Measurements from ENCODE around the gene KLRF1. TPM values are rescaled to one million over a fixed set of nuclear protein-coding genes. Genes with fewer than 3 reads are reported as not detected.

KLRF1 gene
- total RNA-seq, 2 experiments from 2014 or later = 0.42 TPM; not detected in 1

DNA sequence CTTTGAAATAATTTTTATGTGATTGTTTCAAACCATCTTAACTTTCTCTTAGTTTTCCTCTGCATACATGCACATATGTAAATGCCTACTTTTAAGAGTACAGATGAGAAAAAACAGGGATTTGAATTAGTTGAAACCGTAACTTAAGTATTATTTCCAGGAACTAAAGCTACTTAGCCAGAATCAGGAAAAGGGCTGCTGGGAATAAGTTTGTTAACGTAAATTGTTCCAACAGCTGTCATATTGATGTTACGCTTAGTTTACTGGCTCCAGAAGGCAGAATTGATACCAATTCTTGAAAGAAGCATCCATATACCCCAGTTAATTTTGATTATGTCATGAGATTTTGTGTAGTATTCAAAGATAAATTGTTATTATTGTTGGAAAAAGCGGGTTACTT, 17.9 kb upstream of the KLRF1 start:
- no peaks in the 10 kb centered on the region for H3K36me3 Mint-ChIP-seq (ENCODE audit: low read depth)
- DNase-seq = no peak

GRCh38 chr12:9809866-9810265, 17.4 kb upstream of the KLRF1 start:
- Mint-ChIP-seq H3K9me3 (ENCODE audit: insufficient read depth) (no peaks in the 10 kb centered on the region), H3K4me1 (ENCODE audit: low read depth) (peaks cover 36% of the 10 kb centered on the region), H3K36me3 (ENCODE audit: low read depth) (no peaks in the 10 kb centered on the region), H3K27me3 (ENCODE audit: low read depth) (peaks cover 2% of the 10 kb centered on the region), H3K27ac (no peak overlapping the region), H3K4me3 (no peak overlapping the region)
- ATAC-seq (no peak), DNase-seq (no peak)
- ChIA-PET CTCF (interaction anchor here (1.2 to 9.7 kb wide), 3 partner anchors 11 to 62 kb away, joined by 4 to 95 read pairs (median 42); no protein-coding TSS in a partner anchor), POLR2A (no interaction called here)

More for the DNA sequence above, 17.9 kb upstream of the KLRF1 start:
- CTCF ChIA-PET = interaction anchor here (1.0 to 9.7 kb wide), 5 partner anchors 11 to 102 kb away, joined by 3 to 95 read pairs (median 4); no protein-coding TSS in a partner anchor
- ATAC-seq = no peak
- Mint-ChIP-seq H3K4me1 (ENCODE audit: low read depth) (peaks cover 35% of the 10 kb centered on the region), H3K4me3 (no peak overlapping the region), H3K27me3 (ENCODE audit: low read depth) (peaks cover 2% of the 10 kb centered on the region), H3K9me3 (ENCODE audit: insufficient read depth) (no peaks in the 10 kb centered on the region), H3K27ac (no peak overlapping the region)
- POLR2A ChIA-PET = interaction anchor here (1.2 kb wide), 1 partner anchor 49 kb away, joined by 4 read pairs; the partner anchor contains the start of gene CD69

DNA sequence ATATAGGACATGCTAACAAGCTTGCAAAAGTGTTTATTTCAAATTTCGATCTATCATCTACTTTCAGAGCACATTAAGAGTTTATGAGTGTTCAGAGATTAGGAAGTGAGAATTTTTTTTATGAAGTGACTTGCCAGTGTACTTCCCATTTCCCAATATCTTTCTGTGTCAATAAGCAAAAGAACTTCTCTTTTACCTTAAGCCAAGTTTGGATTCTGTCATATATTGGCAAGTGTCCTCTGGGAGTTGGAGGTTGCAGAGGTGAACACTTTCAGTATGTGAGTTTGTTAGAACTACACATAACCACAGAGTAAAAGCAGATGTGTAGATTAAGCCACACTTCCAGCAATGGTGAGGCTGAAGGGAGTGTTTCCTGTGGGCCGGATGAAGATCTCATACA, 16.6 kb upstream of the KLRF1 start:
- POLR2A ChIA-PET = no interaction called here

GRCh38 chr12:9811621-9812020, 15.7 kb upstream of the KLRF1 start:
- Mint-ChIP-seq H3K36me3 (ENCODE audit: low read depth) (no peaks in the 10 kb centered on the region), H3K4me1 (ENCODE audit: low read depth) (peaks cover 36% of the 10 kb centered on the region), H3K27ac (no peak overlapping the region), H3K9me3 (ENCODE audit: insufficient read depth) (no peaks in the 10 kb centered on the region), H3K27me3 (ENCODE audit: low read depth) (peaks cover 2% of the 10 kb centered on the region), H3K4me3 (no peak overlapping the region)
- no peak for ATAC-seq
- ChIA-PET CTCF (interaction anchor here (1.1 to 9.7 kb wide), 5 partner anchors 11 to 129 kb away, joined by 3 to 147 read pairs (median 6); no protein-coding TSS in a partner anchor), POLR2A (interaction anchor here (0.9 kb wide), 1 partner anchor 14 kb away, joined by 3 read pairs; no protein-coding TSS in a partner anchor)
- DNase-seq = no peak

More for the DNA sequence above, 16.6 kb upstream of the KLRF1 start:
- DNase-seq (no peak), ATAC-seq (no peak)
- peaks cover 36% of the 10 kb centered on the region for H3K4me1 Mint-ChIP-seq (ENCODE audit: low read depth)
- CTCF ChIA-PET = interaction anchor here (1.1 to 9.7 kb wide), 6 partner anchors 12 to 68 kb away, joined by 3 to 147 read pairs (median 24); no protein-coding TSS in a partner anchor
- H3K36me3 Mint-ChIP-seq (ENCODE audit: low read depth) = no peaks in the 10 kb centered on the region
- H3K27me3 Mint-ChIP-seq (ENCODE audit: low read depth) = peaks cover 2% of the 10 kb centered on the region
- no peak overlapping the region for H3K4me3 Mint-ChIP-seq
- peak overlapping the region; percentile 27 for H3K27ac Mint-ChIP-seq
- H3K9me3 Mint-ChIP-seq (ENCODE audit: insufficient read depth) = no peaks in the 10 kb centered on the region

DNA sequence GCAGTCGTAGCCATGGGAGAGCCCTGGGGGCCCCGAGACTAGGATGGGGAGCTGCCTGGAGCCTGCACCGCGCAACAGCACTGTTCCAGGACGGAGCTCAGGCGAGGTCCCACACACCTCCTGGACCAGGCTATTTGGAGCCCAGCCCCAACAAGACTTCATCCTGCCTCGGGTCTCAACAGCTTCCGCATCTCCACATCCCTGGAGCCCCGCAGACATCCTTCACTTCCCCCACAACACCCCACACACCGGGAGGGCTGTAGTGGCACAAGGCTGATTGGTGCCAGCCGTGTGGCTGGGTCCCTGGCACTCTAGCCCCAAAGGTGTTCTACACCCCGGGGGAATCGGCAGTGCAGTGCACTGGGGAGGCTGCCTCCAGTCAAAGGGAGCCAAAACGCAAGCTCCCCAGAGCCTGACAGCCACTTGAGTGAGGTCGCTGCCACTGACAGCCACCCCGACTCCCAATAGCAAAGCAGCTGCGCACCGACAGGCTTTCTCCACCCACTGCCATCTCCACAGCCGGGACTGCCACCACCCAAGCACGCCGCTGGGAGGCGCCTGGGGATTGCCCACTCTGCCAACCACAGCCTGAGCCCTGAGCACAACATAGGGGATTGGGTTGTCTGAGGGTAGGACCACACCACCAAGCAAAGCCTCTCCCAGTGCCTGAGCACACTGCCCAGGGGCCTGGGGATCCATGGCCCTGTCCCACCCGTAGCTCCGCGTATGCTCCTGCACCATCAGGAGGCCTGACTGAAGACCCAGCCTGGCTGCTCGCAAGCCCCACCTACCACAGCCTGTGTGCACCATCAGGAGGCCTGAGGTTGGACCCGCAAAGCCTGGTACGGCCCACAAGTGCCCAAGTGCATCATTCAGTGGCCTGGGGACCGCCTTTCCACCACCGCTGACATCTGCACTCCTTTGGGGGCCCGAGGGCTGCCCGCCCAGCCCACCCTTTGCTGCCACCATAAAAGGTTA, 13.2 kb upstream of the KLRF1 start:
- peak; percentile 95 for DNase-seq
- peak overlapping the region; percentile 84 for H3K27ac Mint-ChIP-seq
- CTCF ChIA-PET = interaction anchor here (0.6 to 9.7 kb wide), 68 partner anchors 8 to 854 kb away, joined by 3 to 147 read pairs (median 5); partner anchors contain the start of genes CD69, CLEC12B, CLEC1B and CLEC2A
- peak; percentile 98 for ATAC-seq
- H3K27me3 Mint-ChIP-seq (ENCODE audit: low read depth) = peaks cover 4% of the 10 kb centered on the region
- H3K4me3 Mint-ChIP-seq = peak overlapping the region; percentile 86
- POLR2A ChIA-PET = interaction anchor here (0.6 to 2.5 kb wide), 27 partner anchors 12 to 408 kb away, joined by 3 to 14 read pairs (median 3); partner anchors contain the start of genes CD69 and CLEC2B
- H3K36me3 Mint-ChIP-seq (ENCODE audit: low read depth) = no peaks in the 10 kb centered on the region
- H3K9me3 Mint-ChIP-seq (ENCODE audit: insufficient read depth) = no peaks in the 10 kb centered on the region
- peaks cover 44% of the 10 kb centered on the region for H3K4me1 Mint-ChIP-seq (ENCODE audit: low read depth)

- Mint-ChIP-seq H3K4me3 (no peak overlapping the region), H3K27ac (peak overlapping the region; percentile 16), H3K27me3 (ENCODE audit: low read depth) (peaks cover 10% of the 10 kb centered on the region), H3K4me1 (ENCODE audit: low read depth) (peaks cover 14% of the 10 kb centered on the region), H3K9me3 (ENCODE audit: insufficient read depth) (peaks cover 5% of the 10 kb centered on the region), H3K36me3 (ENCODE audit: low read depth) (peaks cover 5% of the 10 kb centered on the region)
- ATAC-seq (no peak), DNase-seq (no peak)
- ChIA-PET POLR2A (interaction anchor here (0.6 kb wide), 1 partner anchor 9 kb away, joined by 3 read pairs; no protein-coding TSS in a partner anchor), CTCF (interaction anchor here (0.9 to 2.0 kb wide), 2 partner anchors 24 to 70 kb away, joined by 3 to 8 read pairs; no protein-coding TSS in a partner anchor)
Measured at GRCh38 chr12:9820281-9820930, 6.9 kb upstream of the KLRF1 start.

DNA sequence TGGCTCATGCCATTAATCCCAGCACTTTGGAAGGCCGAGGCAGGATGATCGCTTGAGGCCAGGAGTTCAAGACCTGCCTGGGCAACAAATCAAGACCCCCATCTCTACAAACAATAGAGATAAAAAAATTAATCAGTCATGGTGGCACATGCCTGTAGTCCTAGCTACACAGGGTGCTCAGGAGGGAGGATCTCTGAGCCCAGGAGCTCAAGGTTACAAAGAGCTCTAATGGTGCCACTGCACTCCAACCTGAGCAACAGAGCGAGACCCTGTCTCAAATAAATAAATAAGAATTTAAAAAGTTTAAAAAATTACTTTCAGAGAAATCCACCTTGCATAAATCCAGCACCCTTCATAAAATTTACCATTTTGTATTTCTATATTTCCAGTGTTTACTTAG, 2.2 kb downstream of the KLRF1 start:
- Mint-ChIP-seq H3K27ac (no peak overlapping the region), H3K4me1 (ENCODE audit: low read depth) (no peaks in the 10 kb centered on the region), H3K27me3 (ENCODE audit: low read depth) (peaks cover 7% of the 10 kb centered on the region), H3K36me3 (ENCODE audit: low read depth) (peaks cover 4% of the 10 kb centered on the region), H3K4me3 (no peak overlapping the region), H3K9me3 (ENCODE audit: insufficient read depth) (no peaks in the 10 kb centered on the region)
- CTCF ChIA-PET = interaction anchor here (1.0 to 2.0 kb wide), 3 partner anchors 14 to 79 kb away, joined by 4 to 9 read pairs (median 4); no protein-coding TSS in a partner anchor
- POLR2A ChIA-PET = interaction anchor here (0.6 kb wide), 1 partner anchor 9 kb away, joined by 3 read pairs; no protein-coding TSS in a partner anchor
- DNase-seq = no peak
- ATAC-seq = no peak

- Mint-ChIP-seq H3K27ac (no peak overlapping the region), H3K36me3 (ENCODE audit: low read depth) (peaks cover 4% of the 10 kb centered on the region), H3K4me3 (no peak overlapping the region), H3K4me1 (ENCODE audit: low read depth) (no peaks in the 10 kb centered on the region), H3K9me3 (ENCODE audit: insufficient read depth) (no peaks in the 10 kb centered on the region), H3K27me3 (ENCODE audit: low read depth) (peaks cover 7% of the 10 kb centered on the region)
- POLR2A ChIA-PET = no interaction called here
- DNase-seq (no peak), ATAC-seq (no peak)
- CTCF ChIA-PET = interaction anchor here (0.9 to 2.0 kb wide), 4 partner anchors 14 to 180 kb away, joined by 4 to 9 read pairs (median 4); partner anchors contain the start of gene CLEC12B
Measured at GRCh38 chr12:9829982-9830381, 2.7 kb downstream of the KLRF1 start.

DNA sequence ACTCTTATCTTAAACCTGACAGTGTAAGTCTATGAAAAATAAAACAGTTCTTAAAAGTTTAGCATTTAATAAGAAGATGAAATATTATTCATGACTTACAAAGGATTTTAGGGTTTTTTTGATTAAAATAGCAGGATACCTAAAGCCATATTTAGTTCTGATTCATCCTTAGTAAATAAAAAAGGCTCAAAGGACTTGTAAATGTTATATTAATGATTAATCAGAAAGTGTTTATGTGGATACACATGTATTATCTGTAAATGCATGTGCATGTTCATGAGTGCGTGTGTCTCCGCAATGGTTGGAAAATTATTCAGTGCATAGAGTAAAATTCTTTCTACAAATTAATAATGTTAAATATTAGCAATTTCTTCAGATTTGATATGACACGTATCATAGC, 4.4 kb downstream of the KLRF1 start:
- no peak for ATAC-seq
- no peak overlapping the region for H3K27ac Mint-ChIP-seq
- H3K27me3 Mint-ChIP-seq (ENCODE audit: low read depth) = no peaks in the 10 kb centered on the region
- no peaks in the 10 kb centered on the region for H3K36me3 Mint-ChIP-seq (ENCODE audit: low read depth)
- no peaks in the 10 kb centered on the region for H3K9me3 Mint-ChIP-seq (ENCODE audit: insufficient read depth)
- no peaks in the 10 kb centered on the region for H3K4me1 Mint-ChIP-seq (ENCODE audit: low read depth)
- no peak overlapping the region for H3K4me3 Mint-ChIP-seq
- CTCF ChIA-PET = interaction anchor here (1.1 kb wide), 1 partner anchor 18 kb away, joined by 3 read pairs; no protein-coding TSS in a partner anchor
- DNase-seq = no peak
- POLR2A ChIA-PET = no interaction called here

- no peak for DNase-seq
- POLR2A ChIA-PET = no interaction called here
- H3K27ac Mint-ChIP-seq = no peak overlapping the region
- H3K36me3 Mint-ChIP-seq (ENCODE audit: low read depth) = peaks cover 8% of the 10 kb centered on the region
- CTCF ChIA-PET = no interaction called here
- H3K4me3 Mint-ChIP-seq = no peak overlapping the region
- H3K4me1 Mint-ChIP-seq (ENCODE audit: low read depth) = no peaks in the 10 kb centered on the region
- peaks cover 12% of the 10 kb centered on the region for H3K9me3 Mint-ChIP-seq (ENCODE audit: insufficient read depth)
- peaks cover 16% of the 10 kb centered on the region for H3K27me3 Mint-ChIP-seq (ENCODE audit: low read depth)
- no peak for ATAC-seq
Measured at GRCh38 chr12:9843407-9843806, 16.1 kb downstream of the KLRF1 start.

DNA sequence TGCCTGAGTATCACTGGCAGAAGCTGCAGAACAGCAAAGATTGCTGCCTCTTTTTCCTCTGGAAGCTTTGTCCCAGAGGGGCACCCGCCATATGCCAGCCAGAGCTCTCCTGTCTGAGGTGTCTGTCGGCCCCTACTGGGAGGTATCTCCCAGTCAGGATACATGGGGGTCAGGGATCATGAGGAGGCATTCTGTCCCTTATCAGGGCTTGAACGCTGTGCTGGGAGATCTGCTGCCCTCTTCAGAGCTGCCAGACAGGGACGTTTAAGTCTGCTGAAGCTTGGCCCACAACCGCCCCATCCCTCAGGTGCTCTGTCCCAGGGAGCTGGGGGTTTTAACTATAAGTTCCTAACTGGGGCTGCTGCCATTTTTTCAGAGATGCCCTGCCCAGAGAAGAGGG, 21.6 kb downstream of the KLRF1 start:
- ChIA-PET CTCF (interaction anchor here (1.3 kb wide), 1 partner anchor 35 kb away, joined by 4 read pairs; no protein-coding TSS in a partner anchor), POLR2A (no interaction called here)
- DNase-seq (no peak), ATAC-seq (no peak)
- Mint-ChIP-seq H3K36me3 (ENCODE audit: low read depth) (peaks cover 52% of the 10 kb centered on the region), H3K4me1 (ENCODE audit: low read depth) (peaks cover 9% of the 10 kb centered on the region), H3K27ac (no peak overlapping the region), H3K4me3 (no peak overlapping the region), H3K9me3 (ENCODE audit: insufficient read depth) (peaks cover 16% of the 10 kb centered on the region), H3K27me3 (ENCODE audit: low read depth) (peaks cover 16% of the 10 kb centered on the region)

Data from activated CD8-positive, alpha-beta T cell treated with anti-CD3 and anti-CD28 coated beads, Interleukin-2, amount 10 ng/mL, durations not matched to agents 7 days and 5 days (primary cell).